Loucy (cell line): ENCODE results near the gene PPIE.
A peak's percentile ranks its signal among the peaks of the same experiment; 100 is the strongest.

Experiments
- H2AFZ ChIP-seq: fragments of 200-600 bp; sonication (generic); 2 replicates; pipeline ENCODE4 v1.6.0; 2016; ENCODE audit warnings: antibody characterized with exemption, mild to moderate bottlenecking, low read length, moderate library complexity
- H3F3A ChIP-seq: fragments of 200-600 bp; 2 replicates; pipeline ENCODE4 v1.6.0; 2016; ENCODE audit warnings: antibody characterized with exemption, low read depth, mild to moderate bottlenecking
- H3K27me3 ChIP-seq: fragments of 200-600 bp; sonication (generic); 2 replicates; pipeline ENCODE4 v1.6.1; 2014; ENCODE audit warnings: low read length, mild to moderate bottlenecking; ENCODE audit not compliant: insufficient read depth, poor library complexity, severe bottlenecking
- H3K36me3 ChIP-seq: fragments of 200-600 bp; sonication (generic); 2 replicates; pipeline ENCODE4 v1.6.1; 2016; ENCODE audit warnings: low read length; ENCODE audit not compliant: insufficient read depth
- H3K4me1 ChIP-seq: fragments of 200-600 bp; sonication (generic); 2 replicates; pipeline ENCODE4 v1.5.1; 2014; ENCODE audit warnings: low read length, mild to moderate bottlenecking; ENCODE audit not compliant: insufficient read depth, poor library complexity, severe bottlenecking
- H3K4me2 ChIP-seq: fragments of 200-600 bp; sonication (generic); 2 replicates; pipeline ENCODE4 v1.6.0; 2014; ENCODE audit warnings: antibody characterized with exemption, low read length, low read depth, mild to moderate bottlenecking; ENCODE audit not compliant: poor library complexity, severe bottlenecking
- H3K4me3 ChIP-seq: fragments of 200-600 bp; sonication (generic); 2 replicates; pipeline ENCODE4 v1.5.1; 2014; ENCODE audit warnings: low read length, mild to moderate bottlenecking, mixed read lengths; ENCODE audit not compliant: poor library complexity, severe bottlenecking
- H3K79me2 ChIP-seq: fragments of 200-600 bp; sonication (generic); 2 replicates; pipeline ENCODE4 v1.6.1; 2014; ENCODE audit warnings: low read length; ENCODE audit not compliant: insufficient read depth
- H3K9ac ChIP-seq: fragments of 200-600 bp; sonication (generic); 2 replicates; pipeline ENCODE4 v1.6.0; 2014; ENCODE audit warnings: mild to moderate bottlenecking, low read depth, low read length, moderate library complexity; ENCODE audit not compliant: poor library complexity, severe bottlenecking
- H3K9me2 ChIP-seq: fragments of 200-600 bp; sonication (generic); replicated peaks from 2 replicates; pipeline ENCODE4 v1.6.1; 2016; ENCODE audit warnings: low read depth, low read length, mixed read lengths
- H3K9me3 ChIP-seq: fragments of 200-600 bp; sonication (generic); 2 replicates; pipeline ENCODE4 v1.6.1; 2014; ENCODE audit warnings: mild to moderate bottlenecking, antibody characterized with exemption, low read length, low read depth; ENCODE audit not compliant: insufficient read depth
- H4K20me1 ChIP-seq: fragments of 200-600 bp; sonication (generic); 2 replicates; pipeline ENCODE4 v1.6.0; 2014; ENCODE audit warnings: antibody characterized with exemption, low read length, mild to moderate bottlenecking; ENCODE audit not compliant: insufficient read depth, poor library complexity, severe bottlenecking
- CTCF ChIP-seq: fragments of 200-600 bp; sonication (generic); conservative IDR thresholded peaks from 2 replicates; pipeline ENCODE4 v1.5.1; 2014; ENCODE audit warnings: mild to moderate bottlenecking, antibody characterized with exemption, low read length
- EZH2phosphoT487 ChIP-seq: fragments of 200-600 bp; IDR thresholded peaks from 2 replicates; pipeline ENCODE4 v1.6.1; 2018; ENCODE audit warnings: antibody characterized with exemption, mild to moderate bottlenecking, moderate library complexity, borderline replicate concordance

Gene PPIE

GRCh38 chr1:39735731-39736130 is 3.0 kb upstream of the PPIE start:
- Histone ChIP-seq H3K4me1 (peaks cover 12% of the 10 kb centered on the region), H3K9me3 (no peaks in the 10 kb centered on the region), H3K4me2 (no peak overlapping the region), H4K20me1 (no peaks in the 10 kb centered on the region), H2AFZ (no peak overlapping the region), H3F3A (no peaks in the 10 kb centered on the region), H3K79me2 (peaks cover 17% of the 10 kb centered on the region), H3K9me2 (no peaks in the 10 kb centered on the region), H3K9ac (no peak overlapping the region), H3K36me3 (no peaks in the 10 kb centered on the region), H3K27me3 (peaks cover 38% of the 10 kb centered on the region), H3K4me3 (no peak overlapping the region)
- TF ChIP-seq EZH2phosphoT487 (no peak), CTCF (no peak)

- Histone ChIP-seq H3K36me3 (no peaks in the 10 kb centered on the region; the same call in none of the 2 replicates), H3K9ac (no peak overlapping the region), H3F3A (no peaks in the 10 kb centered on the region), H3K4me2 (peak overlapping the region; percentile 52), H3K4me3 (no peak overlapping the region), H3K27me3 (peaks cover 30% of the 10 kb centered on the region), H3K9me2 (no peaks in the 10 kb centered on the region), H3K9me3 (no peaks in the 10 kb centered on the region), H3K4me1 (peaks cover 19% of the 10 kb centered on the region), H4K20me1 (no peaks in the 10 kb centered on the region), H3K79me2 (peaks cover 17% of the 10 kb centered on the region), H2AFZ (no peak overlapping the region)
- TF ChIP-seq EZH2phosphoT487 (no peak), CTCF (no peak)
Measured at GRCh38 chr1:39737546-39738169, 1.0 kb upstream of the PPIE start.

GRCh38 chr1:39745016-39745670 is 6.5 kb downstream of the PPIE start:
- Histone ChIP-seq H3K4me3 (no peak overlapping the region), H3K36me3 (peaks cover 32% of the 10 kb centered on the region), H3K9me3 (no peaks in the 10 kb centered on the region), H3F3A (no peaks in the 10 kb centered on the region), H3K4me2 (no peak overlapping the region), H3K9me2 (no peaks in the 10 kb centered on the region), H3K4me1 (peaks cover 9% of the 10 kb centered on the region), H4K20me1 (no peaks in the 10 kb centered on the region), H3K9ac (no peak overlapping the region), H2AFZ (no peak overlapping the region), H3K27me3 (no peaks in the 10 kb centered on the region), H3K79me2 (peaks cover 3% of the 10 kb centered on the region; the same call in 1 of the 2 replicates)
- TF ChIP-seq EZH2phosphoT487 (no peak), CTCF (no peak)
